Raji (cell line): ENCODE results near the gene TSPOAP1.

Experiments
- POLR2A ChIP-seq: IDR thresholded peaks from 2 replicates; pipeline ENCODE4 v1.6.1; 2011; ENCODE audit warnings: low read depth, low read length, control low read depth; ENCODE audit not compliant: insufficient read depth

TSPOAP1 gene

DNA sequence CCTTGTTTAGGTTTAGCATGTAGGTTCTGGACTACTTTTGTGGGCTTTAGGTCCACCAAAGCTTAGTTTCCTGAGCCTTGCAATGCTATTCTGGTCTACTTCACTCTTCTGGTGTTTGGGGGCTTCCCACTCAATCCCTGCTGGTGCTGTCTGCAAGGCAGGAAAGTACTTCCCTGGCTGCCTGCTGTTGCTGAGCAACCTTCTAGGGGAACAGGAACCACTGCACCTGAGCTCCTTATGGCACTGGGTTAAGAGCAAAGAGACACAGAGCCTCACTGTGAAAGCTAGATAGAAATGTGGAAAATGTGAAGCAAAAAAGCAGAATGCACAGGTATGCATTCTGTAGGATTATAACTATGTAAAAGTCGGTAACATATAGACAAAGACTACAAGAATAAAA, 64.8 kb downstream of the TSPOAP1 start:
- TF ChIP-seq POLR2A = no peak

DNA sequence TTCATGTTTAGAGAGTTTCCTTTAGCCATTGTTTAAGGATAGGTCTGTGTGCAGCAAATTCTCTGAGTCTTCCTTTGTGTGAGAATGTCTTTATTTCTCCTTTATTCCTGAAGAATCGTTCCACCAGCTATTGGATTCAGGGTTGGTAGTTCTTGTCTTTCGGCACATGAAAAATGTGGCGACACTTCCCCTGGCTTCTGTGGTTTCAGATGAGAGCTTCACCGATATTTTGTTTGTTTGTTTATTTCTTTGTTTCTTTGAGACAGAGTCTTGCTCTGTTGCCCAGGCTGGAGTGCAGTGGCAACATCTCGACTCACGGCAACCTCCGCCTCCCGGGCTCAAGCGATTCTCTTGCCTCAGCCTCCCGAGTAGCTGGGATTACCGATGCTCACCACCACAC, 66.4 kb downstream of the TSPOAP1 start:
- no peak for TF ChIP-seq POLR2A

DNA sequence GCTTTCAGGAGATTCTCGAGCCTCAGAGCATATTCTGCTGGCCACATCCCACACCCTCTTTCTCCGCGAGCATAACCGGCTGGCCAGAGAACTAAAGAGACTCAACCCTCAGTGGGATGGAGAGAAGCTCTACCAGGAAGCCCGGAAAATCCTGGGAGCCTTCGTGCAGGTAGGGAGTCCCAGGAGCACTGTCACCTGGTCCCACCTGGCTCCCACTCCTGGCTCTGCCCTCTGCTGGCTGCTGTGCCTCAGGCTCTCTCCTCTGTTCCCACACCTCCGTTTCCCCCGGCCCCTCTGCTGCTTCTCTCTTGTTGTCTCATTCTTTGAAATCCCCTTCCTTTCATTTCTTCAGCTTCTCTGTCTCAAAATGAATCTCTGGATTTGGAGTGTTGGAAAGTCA, 73.8 kb downstream of the TSPOAP1 start:
- no peak for TF ChIP-seq POLR2A

DNA sequence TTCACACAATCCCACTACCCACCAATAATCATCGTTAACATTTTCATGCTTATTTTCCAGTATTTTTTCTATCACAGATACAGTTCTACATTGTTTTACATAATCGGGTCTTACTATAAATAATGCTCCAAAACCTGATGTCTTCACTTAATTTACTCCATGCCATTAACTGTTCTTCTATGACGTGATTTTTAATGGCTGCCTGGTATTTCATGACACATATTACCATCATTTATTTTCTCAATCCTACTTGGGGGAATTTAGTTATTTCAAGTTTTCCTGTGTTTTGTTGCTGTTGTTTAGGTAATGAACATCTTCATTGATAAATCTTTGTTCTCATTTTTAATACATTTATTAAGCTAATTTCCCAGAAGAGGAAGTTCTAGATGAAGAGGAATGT, 75.5 kb downstream of the TSPOAP1 start:
- TF ChIP-seq POLR2A = no peak

DNA sequence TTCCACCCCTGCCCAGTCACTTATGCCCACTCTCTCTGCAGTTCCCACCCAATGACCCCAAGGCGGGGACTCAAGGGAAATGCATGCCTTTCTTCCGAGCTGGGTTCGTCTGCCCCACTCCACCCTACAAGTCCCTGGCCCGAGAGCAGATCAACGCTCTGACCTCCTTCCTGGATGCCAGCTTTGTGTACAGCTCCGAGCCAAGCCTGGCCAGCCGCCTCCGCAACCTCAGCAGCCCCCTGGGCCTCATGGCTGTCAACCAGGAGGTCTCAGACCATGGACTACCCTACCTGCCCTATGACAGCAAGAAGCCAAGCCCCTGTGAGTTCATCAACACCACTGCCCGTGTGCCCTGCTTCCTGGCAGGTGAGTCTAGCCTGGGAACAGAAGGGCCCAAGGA, 76.5 kb downstream of the TSPOAP1 start:
- TF ChIP-seq POLR2A = no peak
